Sigmoid colon (tissue), 7 donors: ENCODE results near the gene DDX6. TPM values are rescaled to one million over a fixed set of nuclear protein-coding genes. Genes with fewer than 3 reads are reported as not detected.

ENCODE experiments used
- DNase-seq: peaks from one replicate; pipeline ENCODE4 v3.0.0-alpha.2; 2019
- H3K27ac ChIP-seq, 4 donors: fragments of 200-600 bp; sonication (generic); one replicate each; pipeline ENCODE4 v1.5.1; 2016 to 2019; ENCODE audit warnings: mild to moderate bottlenecking in 1 of 4
- H3K27me3 ChIP-seq, 3 donors: fragments of 200-600 bp; sonication (generic); one replicate each; pipeline ENCODE4 v1.5.1; 2019; ENCODE audit warnings: mild to moderate bottlenecking in 1 of 3
- H3K36me3 ChIP-seq, 4 donors: fragments of 200-600 bp; sonication (generic); one replicate each; pipeline ENCODE4 v1.5.1; 2016 to 2019
- H3K4me1 ChIP-seq, 4 donors: fragments of 200-600 bp; sonication (generic); one replicate each; pipeline ENCODE4 v1.5.1; 2017 to 2019
- H3K4me3 ChIP-seq, 4 donors: fragments of 200-600 bp; sonication (generic); one replicate each; pipeline ENCODE4 v1.5.1; 2017 to 2019; ENCODE audit warnings: mild to moderate bottlenecking in 2 of 4, moderate library complexity in 1 of 4
- H3K9me3 ChIP-seq, 4 donors: fragments of 200-600 bp in 3 of 4; sonication (generic) in 3 of 4; one replicate each; pipeline versions ENCODE4 v1.5.1 to v1.6.1; 2013 to 2019
- CTCF ChIP-seq, 4 experiments: fragments of 450-650 bp in 3 of 4; fragments of 200-600 bp in 1 of 4; IDR thresholded peaks; one replicate each; pipeline ENCODE4 v1.5.1; 2016 to 2019; ENCODE audit warnings: antibody characterized with exemption in 4 of 4, mild to moderate bottlenecking in 3 of 4, moderate library complexity in 2 of 4
- EP300 ChIP-seq, 4 donors: sonication (generic); formaldehyde crosslinking; IDR thresholded peaks; one replicate each; pipeline ENCODE4 v1.6.1; 2017; ENCODE audit warnings: antibody characterized with exemption in 4 of 4
- POLR2A ChIP-seq, 2 donors: fragments of 450-650 bp; IDR thresholded peaks; one replicate each; pipeline ENCODE4 v1.6.1; 2016; ENCODE audit warnings: antibody characterized with exemption in 2 of 2, mild to moderate bottlenecking in 2 of 2, moderate library complexity in 2 of 2
- POLR2AphosphoS5 ChIP-seq, 4 donors: sonication (generic); formaldehyde crosslinking; IDR thresholded peaks; one replicate each; pipeline ENCODE4 v1.6.1; 2017; ENCODE audit warnings: antibody characterized with exemption in 4 of 4
- WGBS, 2 donors: extraction: QIAGEN DNeasy Blood & Tissue Kit; methylation state at CpG; one replicate each; pipeline ENCODE4 v1.1.7; 2013; 5-methylcytosine and 5-hydroxymethylcytosine counted together
- intact Hi-C: fragments of 100-400 bp; cut with DNase I; formaldehyde crosslinking; loops from one replicate; pipeline ENCODE4 v1.15.1; 2023
- polyA plus RNA-seq, 3 donors: library from polyadenylated mRNA; stranded (reverse); fragments of 200-250 nt; gene quantifications; one replicate each; pipeline ENCODE4 v1.2.3, GENCODE V29; 2013
- total RNA-seq, 4 donors: library from RNA; depleted of rRNA; stranded (reverse); fragments of >200 nt; gene quantifications; one replicate each; pipeline ENCODE4 v1.1.0, GENCODE V29; 2016
- donor health status: healthy with polysubstance abuse.
- donor health status: Bipolar disorder and iron deficiency.
- donor health status: healthy.

The DDX6 gene
- total RNA-seq = 100 to 1,000 TPM in 3 of 4 donors, 10 to 100 TPM in 1; 97.8 to 137 (median 121) TPM
- polyA plus RNA-seq = 10 to 100 TPM; 19.2 to 37.8 (median 20.8) TPM

GRCh38 chr11:118791111-118791960, at the start of gene DDX6:
Gene DDX6, minus strand, starts transcription at chr11:118791164. Its CDS starts 4,913 bp downstream, at chr11:118786251.
- TF ChIP-seq CTCF (IDR thresholded peaks at IDR 0.05) (peak in 1 of 4 experiments; percentile 37), POLR2A (IDR thresholded peaks at IDR 0.05) (peak; percentile 84 to 90), POLR2AphosphoS5 (IDR thresholded peaks at IDR 0.05) (peak; percentile 69 to 97 (median 90)), EP300 (IDR thresholded peaks at IDR 0.05) (no peak)
- Histone ChIP-seq H3K9me3 (no peaks in the 10 kb centered on the region), H3K36me3 (no peaks in the 10 kb centered on the region), H3K27me3 (no peaks in the 10 kb centered on the region), H3K4me3 (peak within 1 kb of the TSS; percentile 66 to 95 (median 90)), H3K4me1 (peaks cover 0 to 45% (median 34%) of the 10 kb centered on the region in 4 donors), H3K27ac (peak within 1 kb of the TSS; percentile 97 to 99 (median 98))
- DNase-seq = peak; percentile 96
- WGBS, 2 donors = 1% methylated on average over 81 of the region's 81 CpGs
- intact Hi-C loops = loop anchor here (2.0 to 5.0 kb wide), 3 partner anchors 99 to 133 kb away; partner anchors contain the start of gene BCL9L

GRCh38 chr11:118838905-118839553, 48.1 kb upstream of the DDX6 start:
- no peaks in the 10 kb centered on the region for H3K36me3 ChIP-seq
- no peaks in the 10 kb centered on the region for H3K9me3 ChIP-seq
- no peaks in the 10 kb centered on the region for H3K27me3 ChIP-seq
- H3K4me1 ChIP-seq = peaks cover 0 to 17% (median 13%) of the 10 kb centered on the region in 4 donors
- H3K27ac ChIP-seq = no peak overlapping the region
- intact Hi-C loops = no loop called here
- TF ChIP-seq CTCF (IDR thresholded peaks at IDR 0.05) (no peak), POLR2A (IDR thresholded peaks at IDR 0.05) (no peak), EP300 (IDR thresholded peaks at IDR 0.05) (no peak), POLR2AphosphoS5 (IDR thresholded peaks at IDR 0.05) (no peak)
- H3K4me3 ChIP-seq = no peak overlapping the region
- 76 to 88% methylated on average over 4 of the region's 4 CpGs for WGBS, 2 donors
- no peak for DNase-seq

GRCh38 chr11:118837868-118838267, 46.9 kb upstream of the DDX6 start:
- Histone ChIP-seq H3K9me3 (no peaks in the 10 kb centered on the region), H3K27ac (no peak overlapping the region), H3K4me3 (no peak overlapping the region), H3K27me3 (no peaks in the 10 kb centered on the region), H3K36me3 (no peaks in the 10 kb centered on the region), H3K4me1 (peaks cover 0 to 15% (median 11%) of the 10 kb centered on the region in 4 donors)
- no peak for TF ChIP-seq CTCF (IDR thresholded peaks at IDR 0.05)
- no peak for TF ChIP-seq EP300 (IDR thresholded peaks at IDR 0.05)
- no peak for TF ChIP-seq POLR2A (IDR thresholded peaks at IDR 0.05)
- TF ChIP-seq POLR2AphosphoS5 (IDR thresholded peaks at IDR 0.05) = no peak
- 82 to 86% methylated on average over 8 of the region's 8 CpGs for WGBS, 2 donors
- intact Hi-C loops = no loop called here
- DNase-seq = no peak

GRCh38 chr11:118834427-118835028, 43.6 kb upstream of the DDX6 start:
- no peak for DNase-seq
- Histone ChIP-seq H3K9me3 (no peaks in the 10 kb centered on the region), H3K4me1 (no peaks in the 10 kb centered on the region), H3K27me3 (no peaks in the 10 kb centered on the region), H3K36me3 (no peaks in the 10 kb centered on the region), H3K4me3 (no peak overlapping the region), H3K27ac (no peak overlapping the region)
- 48 to 66% methylated on average over 6 of the region's 6 CpGs for WGBS, 2 donors
- intact Hi-C loops = no loop called here
- no peak for TF ChIP-seq CTCF (IDR thresholded peaks at IDR 0.05)
- no peak for TF ChIP-seq POLR2AphosphoS5 (IDR thresholded peaks at IDR 0.05)
- no peak for TF ChIP-seq EP300 (IDR thresholded peaks at IDR 0.05)
- TF ChIP-seq POLR2A (IDR thresholded peaks at IDR 0.05) = no peak
